MM.1S (cell line): ENCODE results near the gene VCL.

ENCODE experiments used
- DNase-seq: peaks from one replicate; pipeline ENCODE4 v3.0.0-alpha.2; 2015
- H2AFZ ChIP-seq: fragments of 300-600 bp; sonication (generic); 2 replicates; pipeline ENCODE4 v1.6.0; 2016; ENCODE audit warnings: antibody characterized with exemption, low read length
- H3F3A ChIP-seq: fragments of 300-600 bp; sonication (generic); 2 replicates; pipeline ENCODE4 v1.6.1; 2016; ENCODE audit warnings: mild to moderate bottlenecking, antibody characterized with exemption, low read length, moderate library complexity, mixed read lengths; ENCODE audit not compliant: insufficient read depth
- H3K27ac ChIP-seq: fragments of 300-600 bp; sonication (generic); 2 replicates; pipeline ENCODE4 v1.5.1; 2016; ENCODE audit warnings: mild to moderate bottlenecking, low read length
- H3K27me3 ChIP-seq: fragments of 300-600 bp; sonication (generic); replicated peaks from 2 replicates; pipeline ENCODE4 v1.6.0; 2016; ENCODE audit warnings: low read length; ENCODE audit not compliant: insufficient read depth
- H3K36me3 ChIP-seq: fragments of 300-600 bp; sonication (generic); replicated peaks from 2 replicates; pipeline ENCODE4 v1.6.1; 2016; ENCODE audit warnings: mild to moderate bottlenecking, low read length, mixed read lengths; ENCODE audit not compliant: insufficient read depth
- H3K4me1 ChIP-seq: fragments of 300-600 bp; sonication (generic); 2 replicates; pipeline ENCODE4 v1.6.1; 2016; ENCODE audit warnings: low read length, mixed read lengths
- H3K4me2 ChIP-seq: fragments of 300-600 bp; sonication (generic); 2 replicates; pipeline ENCODE4 v1.6.0; 2016; ENCODE audit warnings: low read depth, low read length
- H3K4me3 ChIP-seq: fragments of 300-600 bp; sonication (generic); 2 replicates; pipeline ENCODE4 v1.5.1; 2016; ENCODE audit warnings: low read length, mixed read lengths
- H3K79me2 ChIP-seq: fragments of 300-600 bp; sonication (generic); 2 replicates; pipeline ENCODE4 v1.6.1; 2016; ENCODE audit warnings: mixed run types, low read length, mixed read lengths
- H3K9ac ChIP-seq: fragments of 300-600 bp; sonication (generic); 2 replicates; pipeline ENCODE4 v1.6.1; 2016; ENCODE audit warnings: low read length, mixed read lengths
- H3K9me2 ChIP-seq: fragments of 300-600 bp; sonication (generic); replicated peaks from 2 replicates; pipeline ENCODE4 v1.6.1; 2016; ENCODE audit warnings: mild to moderate bottlenecking, low read length, mixed read lengths; ENCODE audit not compliant: insufficient read depth
- H3K9me3 ChIP-seq: fragments of 300-600 bp; sonication (generic); replicated peaks from 2 replicates; pipeline ENCODE4 v1.6.1; 2016; ENCODE audit warnings: mild to moderate bottlenecking, low read length, mixed read lengths; ENCODE audit not compliant: insufficient read depth
- H4K20me1 ChIP-seq: fragments of 300-600 bp; sonication (generic); 2 replicates; pipeline ENCODE4 v1.6.1; 2016; ENCODE audit warnings: mild to moderate bottlenecking, low read length, moderate library complexity, mixed read lengths; ENCODE audit not compliant: insufficient read depth
- CTCF ChIP-seq: fragments of 300-600 bp; sonication (generic); IDR thresholded peaks from 2 replicates; pipeline ENCODE4 v1.5.1; 2016; ENCODE audit warnings: antibody characterized with exemption, low read length, mixed read lengths
- EZH2 ChIP-seq: fragments of 300-600 bp; sonication (generic); optimal IDR thresholded peaks from 2 replicates; pipeline ENCODE3; 2017; ENCODE audit warnings: low read depth, mild to moderate bottlenecking, antibody characterized with exemption, low read length, mixed read lengths
- EZH2phosphoT487 ChIP-seq: fragments of 300-600 bp; sonication (generic); IDR thresholded peaks from 2 replicates; pipeline ENCODE4 v1.6.1; 2018; ENCODE audit warnings: antibody characterized with exemption, low read length

The VCL gene

GRCh38 chr10:74164716-74165529 lies 167.0 kb downstream of the VCL start:
- H3K27me3 ChIP-seq: no peaks in the 10 kb centered on the region
- peak overlapping the region; percentile 14; the same call in 1 of the 2 replicates for H2AFZ ChIP-seq
- peak overlapping the region; percentile 24; the same call in 1 of the 2 replicates for H3K4me3 ChIP-seq
- peaks cover 46% of the 10 kb centered on the region for H3K4me1 ChIP-seq
- peak overlapping the region; percentile 44; the same call in 1 of the 2 replicates for H3K27ac ChIP-seq
- no peaks in the 10 kb centered on the region for H3K9me3 ChIP-seq
- H3K79me2 ChIP-seq: peaks cover 69% of the 10 kb centered on the region
- H3K4me2 ChIP-seq: peak overlapping the region; percentile 76
- H3K9me2 ChIP-seq: no peaks in the 10 kb centered on the region
- H3K36me3 ChIP-seq: no peaks in the 10 kb centered on the region
- peak overlapping the region; percentile 9; the same call in 1 of the 2 replicates for H3K9ac ChIP-seq
- peak; percentile 29 for DNase-seq
- peaks cover 29% of the 10 kb centered on the region for H3F3A ChIP-seq
- TF ChIP-seq EZH2phosphoT487: no peak
- no peak for TF ChIP-seq CTCF
- TF ChIP-seq EZH2: no peak
- H4K20me1 ChIP-seq: no peaks in the 10 kb centered on the region

GRCh38 chr10:74165530-74165901 lies 167.6 kb downstream of the VCL start:
- H3K4me1 ChIP-seq: peaks cover 46% of the 10 kb centered on the region
- H2AFZ ChIP-seq: no peak overlapping the region
- H3K36me3 ChIP-seq: no peaks in the 10 kb centered on the region
- no peaks in the 10 kb centered on the region for H3K27me3 ChIP-seq
- H3K9me3 ChIP-seq: no peaks in the 10 kb centered on the region
- no peak for DNase-seq
- H3F3A ChIP-seq: peaks cover 29% of the 10 kb centered on the region
- TF ChIP-seq EZH2 (no peak), EZH2phosphoT487 (no peak), CTCF (no peak)
- H4K20me1 ChIP-seq: no peaks in the 10 kb centered on the region
- peaks cover 63% of the 10 kb centered on the region for H3K79me2 ChIP-seq
- no peaks in the 10 kb centered on the region for H3K9me2 ChIP-seq
- peak overlapping the region; percentile 38 for H3K4me2 ChIP-seq
- H3K27ac ChIP-seq: no peak overlapping the region
- H3K4me3 ChIP-seq: no peak overlapping the region
- H3K9ac ChIP-seq: no peak overlapping the region

GRCh38 chr10:74167443-74167842 lies 169.5 kb downstream of the VCL start:
- no peak overlapping the region for H3K4me3 ChIP-seq
- H3K9ac ChIP-seq: no peak overlapping the region
- no peaks in the 10 kb centered on the region for H3K27me3 ChIP-seq
- peak overlapping the region; percentile 43 for H3K4me2 ChIP-seq
- TF ChIP-seq EZH2: no peak
- TF ChIP-seq CTCF: no peak
- TF ChIP-seq EZH2phosphoT487: no peak
- H3K4me1 ChIP-seq: peaks cover 46% of the 10 kb centered on the region
- no peaks in the 10 kb centered on the region for H3K9me2 ChIP-seq
- no peak overlapping the region for H2AFZ ChIP-seq
- peak; percentile 27 for DNase-seq
- H3K79me2 ChIP-seq: peaks cover 47% of the 10 kb centered on the region
- H3K9me3 ChIP-seq: no peaks in the 10 kb centered on the region
- peak overlapping the region; percentile 22; the same call in 1 of the 2 replicates for H3K27ac ChIP-seq
- H3F3A ChIP-seq: peaks cover 29% of the 10 kb centered on the region
- H3K36me3 ChIP-seq: no peaks in the 10 kb centered on the region
- no peaks in the 10 kb centered on the region for H4K20me1 ChIP-seq
